ENCODE results near the gene GRHL1. TPM values are rescaled to one million over a fixed set of nuclear protein-coding genes. Genes with fewer than 3 reads are reported as not detected.

GRHL1 gene
- total and polyA plus RNA-seq, 2 donors (not counting 3 experiments of a cell fraction or from before 2014, with no cell fraction given), result 0.37 to 1.1 TPM

GRCh38 chr2:10009271-10009810 lies 57.8 kb downstream of the GRHL1 start:
- H2AFZ ChIP-seq (ENCODE audit: low read depth, low read length), result no peak overlapping the region
- no peak overlapping the region for H3K4me3 ChIP-seq (replicated peaks in 1 of 3; ENCODE audit: insufficient read depth in 1 of 3, low read depth in 1 of 3, low read length in 3 of 3)
- ChIA-PET CTCF (interaction anchor here (1.0 to 5.7 kb wide), 3 partner anchors 26 to 196 kb away, joined by 3 to 53 read pairs (median 8); no protein-coding TSS in a partner anchor), POLR2A (no interaction called here)
- no peaks in the 10 kb centered on the region for H3K79me2 ChIP-seq (ENCODE audit: control insufficient read depth, insufficient read depth, low read length)
- FAIRE-seq (no peak), DNase-seq (ENCODE audit: low read depth, low spot score) (no peak)
- no peak overlapping the region for H3K27ac ChIP-seq (ENCODE audit: insufficient read depth, low read depth, low read length)
- no peak for TF ChIP-seq GATA2 (IDR thresholded peaks at IDR 0.05; ENCODE audit: insufficient read depth, insufficient read length, low read depth, low read length)
- no peak for TF ChIP-seq MYC (IDR thresholded peaks at IDR 0.05; ENCODE audit: low read depth, low read length)
- no peak for TF ChIP-seq JUN (IDR thresholded peaks at IDR 0.05; ENCODE audit: borderline replicate concordance, insufficient read depth, insufficient read length, low read depth)
- TF ChIP-seq POLR2AphosphoS5 (IDR thresholded peaks at IDR 0.05; ENCODE audit: insufficient read depth, low read depth, low read length), result no peak
- H3K27me3 ChIP-seq (ENCODE audit: control insufficient read depth in 2 of 2, insufficient read depth in 2 of 2, low read length in 2 of 2), result no peaks in the 10 kb centered on the region
- no peaks in the 10 kb centered on the region for H4K20me1 ChIP-seq (replicated peaks; ENCODE audit: control insufficient read depth, extremely low read depth, insufficient read depth, low read length)
- H3K4me2 ChIP-seq (ENCODE audit: insufficient read depth, low read length), result no peak overlapping the region
- H3K9me1 ChIP-seq (replicated peaks; ENCODE audit: control insufficient read depth, extremely low read depth, insufficient read depth, low read length), result no peaks in the 10 kb centered on the region
- no peak overlapping the region for H3K9ac ChIP-seq (replicated peaks; ENCODE audit: extremely low read depth, insufficient read depth, low read length)
- H3K4me1 ChIP-seq (ENCODE audit: control insufficient read depth, extremely low read depth, insufficient read depth, low read length), result no peaks in the 10 kb centered on the region
- no TSS peak for BruUV-seq (replicated peaks)
- no peaks in the 10 kb centered on the region for H3K9me3 ChIP-seq (replicated peaks; ENCODE audit: control insufficient read depth, insufficient read depth, low read length)
- no peaks in the 10 kb centered on the region for H3K36me3 ChIP-seq (ENCODE audit: control insufficient read depth in 2 of 2, extremely low read depth in 1 of 2, insufficient read depth in 2 of 2, low read length in 2 of 2)
- intact Hi-C loops (cut with micrococcal nuclease), result no loop called here
- dilution Hi-C loops (cut with MboI; ENCODE audit: extremely low pct_ligation_motif_present, low sequenced_read_pairs), result no loop called here

- H3K9me1 ChIP-seq (replicated peaks; ENCODE audit: control insufficient read depth, extremely low read depth, insufficient read depth, low read length), result no peaks in the 10 kb centered on the region
- no peaks in the 10 kb centered on the region for H4K20me1 ChIP-seq (replicated peaks; ENCODE audit: control insufficient read depth, extremely low read depth, insufficient read depth, low read length)
- no TSS peak for BruUV-seq (replicated peaks)
- TF ChIP-seq FOS (IDR thresholded peaks at IDR 0.05; ENCODE audit: borderline replicate concordance, insufficient read depth, low read length) (no peak), EZH2 (IDR thresholded peaks at IDR 0.05; ENCODE audit: borderline replicate concordance, low read depth, low read length, severe bottlenecking) (no peak), JUN (IDR thresholded peaks at IDR 0.05; ENCODE audit: borderline replicate concordance, insufficient read depth, insufficient read length, low read depth) (no peak), MAX (IDR thresholded peaks at IDR 0.05; ENCODE audit: insufficient read depth, insufficient read length) (no peak), GATA2 (IDR thresholded peaks at IDR 0.05; ENCODE audit: insufficient read depth, insufficient read length, low read depth, low read length) (no peak), CTCF (IDR thresholded peaks at IDR 0.05; ENCODE audit: extremely low read depth in 1 of 2, insufficient read depth in 1 of 2, low read depth in 1 of 2, low read length in 2 of 2) (no peak), POLR2AphosphoS5 (IDR thresholded peaks at IDR 0.05; ENCODE audit: insufficient read depth, low read depth, low read length) (no peak)
- H3K27ac ChIP-seq (ENCODE audit: insufficient read depth, low read depth, low read length), result no peak overlapping the region
- CTCF ChIA-PET, result interaction anchor here (0.6 to 5.7 kb wide), 3 partner anchors 26 to 38 kb away, joined by 3 to 53 read pairs (median 8); no protein-coding TSS in a partner anchor
- POLR2A ChIA-PET, result no interaction called here
- no peaks in the 10 kb centered on the region for H3K4me1 ChIP-seq (ENCODE audit: control insufficient read depth, extremely low read depth, insufficient read depth, low read length)
- H3K9me3 ChIP-seq (replicated peaks; ENCODE audit: control insufficient read depth, insufficient read depth, low read length), result no peaks in the 10 kb centered on the region
- no peaks in the 10 kb centered on the region for H3K27me3 ChIP-seq (ENCODE audit: control insufficient read depth in 2 of 2, insufficient read depth in 2 of 2, low read length in 2 of 2)
- DNase-seq (ENCODE audit: low read depth, low spot score) (no peak), FAIRE-seq (no peak)
- H3K4me2 ChIP-seq (ENCODE audit: insufficient read depth, low read length), result no peak overlapping the region
- H3K4me3 ChIP-seq (replicated peaks in 1 of 3; ENCODE audit: insufficient read depth in 1 of 3, low read depth in 1 of 3, low read length in 3 of 3), result no peak overlapping the region
- H3K9ac ChIP-seq (replicated peaks; ENCODE audit: extremely low read depth, insufficient read depth, low read length), result no peak overlapping the region
- dilution Hi-C loops (cut with MboI; ENCODE audit: extremely low pct_ligation_motif_present, low sequenced_read_pairs), result no loop called here
- no peaks in the 10 kb centered on the region for H3K79me2 ChIP-seq (ENCODE audit: control insufficient read depth, insufficient read depth, low read length)
- intact Hi-C loops (cut with micrococcal nuclease), result no loop called here
- no peak overlapping the region for H2AFZ ChIP-seq (ENCODE audit: low read depth, low read length)
- H3K36me3 ChIP-seq (ENCODE audit: control insufficient read depth in 2 of 2, extremely low read depth in 1 of 2, insufficient read depth in 2 of 2, low read length in 2 of 2), result no peaks in the 10 kb centered on the region
These were observed 58.6 kb downstream of the GRHL1 start for GRCh38 chr2:10009811-10010781.

Measured in endothelial cell of umbilical vein (primary cell).